GM12878 (cell line): ENCODE measurements around the gene PODN. TPM values are rescaled to one million over a fixed set of nuclear protein-coding genes. Genes with fewer than 3 reads are reported as not detected.

Experiments used
- ATAC-seq: fragments of 200-7000 bp; cut with Tn5 transposase; 3 replicates; pipeline ENCODE4 v1.9.1; 2020; ENCODE audit warnings: mild to moderate bottlenecking, moderate library complexity
- BruUV-seq: library from RNA; stranded (reverse); fragments of 400-500 nt; replicated peaks from 2 replicates; lab custom pipeline; 2021; lab: Mats Ljungman, UMichigan
- CTCF ChIA-PET: fragments of 300-600 bp; sonication (Branson Sonifier 250); formaldehyde crosslinking; extraction: SDS; loops from one replicate; lab custom pipeline; 2021; ENCODE audit warnings: inconsistent platforms; lab: Yijun Ruan, JAX
- POLR2A ChIA-PET: fragments of 350-600 bp; formaldehyde crosslinking; extraction: SDS; loops from one replicate; lab custom pipeline; 2021; ENCODE audit warnings: inconsistent platforms; lab: Charles Lee
- RAD21 ChIA-PET: fragments of 300-600 bp; sonication (Branson Sonifier 250); formaldehyde crosslinking; loops from one replicate; lab custom pipeline; 2023; ENCODE audit warnings: antibody characterized with exemption; ENCODE audit not compliant: unreplicated experiment; lab: Charles Lee
- SMC1A ChIA-PET: fragments of 300-600 bp; sonication (Branson Sonifier 250); formaldehyde crosslinking; loops from one replicate; lab custom pipeline; 2023; ENCODE audit not compliant: unreplicated experiment, uncharacterized antibody; lab: Charles Lee
- DNase-seq: peaks from one replicate; pipeline ENCODE4 v3.0.0-alpha.2; 2011; ENCODE audit warnings: low read depth, low spot score
- FAIRE-seq: peaks from 3 replicates; lab custom pipeline; 2011; peaks lifted over from hg19 to GRCh38; lab: Jason Lieb, UNC
- H2AFZ ChIP-seq: 2 replicates; pipeline ENCODE4 v1.6.0; 2011; ENCODE audit warnings: low read depth, low read length, control low read depth; ENCODE audit not compliant: control insufficient read depth
- H3K27ac ChIP-seq: 2 replicates; pipeline ENCODE4 v1.5.1; 2011; ENCODE audit warnings: control low read depth; ENCODE audit not compliant: control insufficient read depth, insufficient read depth
- H3K27me3 ChIP-seq, 2 experiments: replicated peaks in 1 of 2; 2 replicates each; pipeline versions ENCODE4 v1.6.0 to v1.6.1; 2011; ENCODE audit warnings: low read length in 1 of 2; ENCODE audit not compliant: control insufficient read depth in 2 of 2, insufficient read depth in 2 of 2
- H3K36me3 ChIP-seq, 2 experiments: 2 replicates each; pipeline ENCODE4 v1.5.1; 2011; ENCODE audit warnings: low read length in 1 of 2; ENCODE audit not compliant: control insufficient read depth in 2 of 2, insufficient read depth in 2 of 2
- H3K4me1 ChIP-seq: 2 replicates; pipeline ENCODE4 v1.6.1; 2011; ENCODE audit warnings: mild to moderate bottlenecking, low read length, moderate library complexity, mixed read lengths; ENCODE audit not compliant: control insufficient read depth, insufficient read depth
- H3K4me2 ChIP-seq: 2 replicates; pipeline ENCODE4 v1.6.0; 2011; ENCODE audit warnings: control low read depth; ENCODE audit not compliant: control insufficient read depth, insufficient read depth
- H3K4me3 ChIP-seq: fragments of 200-600 bp; sonication (generic); 2 replicates; pipeline ENCODE4 v1.5.1; 2016
- H3K79me2 ChIP-seq: 2 replicates; pipeline ENCODE4 v1.6.0; 2011; ENCODE audit warnings: low read length; ENCODE audit not compliant: control insufficient read depth, insufficient read depth
- H3K9ac ChIP-seq: 2 replicates; pipeline ENCODE4 v1.8.0; 2011; ENCODE audit warnings: low read length, control low read depth, mixed read lengths; ENCODE audit not compliant: control insufficient read depth, insufficient read depth
- H3K9me3 ChIP-seq: replicated peaks from 3 replicates; pipeline ENCODE4 v1.5.1; 2011; ENCODE audit warnings: mild to moderate bottlenecking, low read length; ENCODE audit not compliant: control insufficient read depth, insufficient read depth
- H4K20me1 ChIP-seq: 2 replicates; pipeline ENCODE4 v1.6.0; 2011; ENCODE audit not compliant: control insufficient read depth, insufficient read depth
- CBX3 ChIP-seq: fragments of 200-600 bp; sonication (generic); IDR thresholded peaks from 2 replicates; pipeline ENCODE4 v1.6.1; 2016; ENCODE audit warnings: low read depth, borderline replicate concordance
- ELK1 ChIP-seq: IDR thresholded peaks from 2 replicates; pipeline ENCODE4 v1.6.1; 2012; ENCODE audit warnings: low read depth, low read length, improper control_type of control experiment
- FOXK2 ChIP-seq: fragments of 450-650 bp; IDR thresholded peaks from 2 replicates; pipeline ENCODE4 v1.6.1; 2017; ENCODE audit warnings: mild to moderate bottlenecking, moderate library complexity
- HDGF ChIP-seq: fragments of 450-650 bp; IDR thresholded peaks from 2 replicates; pipeline ENCODE4 v1.6.1; 2016; ENCODE audit warnings: antibody characterized with exemption
- KDM1A ChIP-seq: fragments of 200-600 bp; sonication (generic); IDR thresholded peaks from 2 replicates; pipeline ENCODE4 v1.6.1; 2016; ENCODE audit warnings: borderline replicate concordance
- LARP7 ChIP-seq: fragments of 450-650 bp; IDR thresholded peaks from 2 replicates; pipeline ENCODE4 v1.6.1; 2017; ENCODE audit warnings: mild to moderate bottlenecking
- PAX8 ChIP-seq: fragments of 450-650 bp; IDR thresholded peaks from 2 replicates; pipeline ENCODE4 v1.6.1; 2017; ENCODE audit warnings: mild to moderate bottlenecking, moderate library complexity
- RFX5 ChIP-seq: IDR thresholded peaks from 2 replicates; pipeline ENCODE4 v1.6.1; 2011; ENCODE audit warnings: low read depth, low read length, improper control_type of control experiment
- SIN3A ChIP-seq: IDR thresholded peaks from 2 replicates; pipeline ENCODE4 v1.6.1; 2012; ENCODE audit warnings: low read depth, low read length, improper control_type of control experiment
- SIX5 ChIP-seq: IDR thresholded peaks from 2 replicates; pipeline ENCODE4 v1.6.1; 2011; ENCODE audit warnings: mild to moderate bottlenecking, low read depth, low read length, moderate library complexity; ENCODE audit not compliant: severe bottlenecking
- SPI1 ChIP-seq: IDR thresholded peaks from 2 replicates; pipeline ENCODE4 v1.6.1; 2011; ENCODE audit warnings: low read depth, mild to moderate bottlenecking, low read length, moderate library complexity, borderline replicate concordance; ENCODE audit not compliant: insufficient read depth
- ZNF384 ChIP-seq: IDR thresholded peaks from 2 replicates; pipeline ENCODE4 v1.6.1; 2012; ENCODE audit warnings: low read depth, mild to moderate bottlenecking, low read length, improper control_type of control experiment, borderline replicate concordance
- WGBS: methylation state at CpG from one replicate; pipeline ENCODE4 v1.1.6; 2016; ENCODE audit warnings: low lambda C conversion rate; ENCODE audit not compliant: insufficient replicate concordance, insufficient coverage; ENCODE audit errors: missing lambda C conversion rate; 5-methylcytosine and 5-hydroxymethylcytosine counted together
- in situ Hi-C: fragments of 300-500 bp; cut with MboI; formaldehyde crosslinking; loops from 9 replicates; pipeline ENCODE4 v1.14.3; 2018; ENCODE audit warnings: mixed read lengths
- intact Hi-C: fragments of 100-400 bp; cut with micrococcal nuclease; formaldehyde crosslinking; loops from one replicate; pipeline ENCODE4 v1.14.2; 2022; ENCODE audit not compliant: unreplicated experiment
- polyA plus RNA-seq, 11 experiments: library from polyadenylated mRNA; depleted of rRNA in 4 of 11; unstranded in 6 of 11; stranded (reverse) in 5 of 11; fragments of >200 nt; fragmentation: Nextera tagmentation in 4 of 11; fragmentation: Illumina TruSeq in 1 of 11; extraction: Ambion mirVana in 4 of 11; extraction: Trizol in 1 of 11; gene quantifications; 1 replicate in 1 of 11; 2 replicates in 10 of 11; pipeline versions ENCODE4 v1.2.1 to v1.2.3, GENCODE V29; 2011 to 2016; ENCODE audit warnings: inconsistent platforms in 2 of 11, missing spikeins in 2 of 11, low read depth in 1 of 11
- total RNA-seq, 4 experiments: library from RNA; depleted of rRNA in 3 of 4; stranded (reverse); fragments of >200 nt in 3 of 4; fragmentation: Illumina TruSeq in 1 of 4; extraction: Trizol in 1 of 4; gene quantifications; 2 replicates each; pipeline versions ENCODE4 v1.2.1 to v1.2.3, GENCODE V29; 2013 to 2021

The PODN gene
- total and polyA plus RNA-seq, 10 of the 15 experiments (the other 5 are each of a cell fraction or from before 2014, with no cell fraction given) = 0.10 TPM; not detected in 9

- Histone ChIP-seq H3K9ac (no peak overlapping the region), H3K4me3 (no peak overlapping the region), H3K27ac (no peak overlapping the region), H3K4me2 (no peak overlapping the region), H3K79me2 (no peaks in the 10 kb centered on the region), H3K9me3 (no peaks in the 10 kb centered on the region), H4K20me1 (no peaks in the 10 kb centered on the region), H3K36me3 (peaks cover 2 to 7% of the 10 kb centered on the region in 2 experiments; a peak in 3 of 4 replicates), H2AFZ (no peak overlapping the region), H3K27me3 (no peaks in the 10 kb centered on the region), H3K4me1 (no peaks in the 10 kb centered on the region)
- ChIA-PET POLR2A (no interaction called here), CTCF (interaction anchor here (1.1 kb wide), 1 partner anchor 10 kb away, joined by 3 read pairs; no protein-coding TSS in a partner anchor), RAD21 (interaction anchor here (1.0 to 1.6 kb wide), 2 partner anchors 9 to 21 kb away, joined by 3 read pairs; no protein-coding TSS in a partner anchor), SMC1A (interaction anchor here (1.0 to 1.3 kb wide), 2 partner anchors 29 to 1004 kb away, joined by 3 to 4 read pairs; no protein-coding TSS in a partner anchor)
- TF ChIP-seq FOXK2 (no peak), KDM1A (no peak), SPI1 (no peak), HDGF (no peak), ZNF384 (no peak), RFX5 (no peak), ELK1 (no peak), PAX8 (no peak), SIN3A (no peak), LARP7 (no peak), CBX3 (no peak), SIX5 (no peak)
- no TSS peak for BruUV-seq
- FAIRE-seq (no peak), ATAC-seq (peak; percentile 56), DNase-seq (peak; percentile 4)
- 61% methylated on average over 5 of the region's 5 CpGs for WGBS
- intact Hi-C loops = no loop called here
- in situ Hi-C loops = no loop called here
Observed at GRCh38 chr1:53047737-53048736, 14.0 kb upstream of the PODN start.
